ENCODE measurements around the gene NPIPB2.
"Not testable (repeated sequence)": the region's sequence is repeated elsewhere in the genome, so short reads cannot be mapped to it uniquely, and the experiment has no call there.

Gene NPIPB2

DNA sequence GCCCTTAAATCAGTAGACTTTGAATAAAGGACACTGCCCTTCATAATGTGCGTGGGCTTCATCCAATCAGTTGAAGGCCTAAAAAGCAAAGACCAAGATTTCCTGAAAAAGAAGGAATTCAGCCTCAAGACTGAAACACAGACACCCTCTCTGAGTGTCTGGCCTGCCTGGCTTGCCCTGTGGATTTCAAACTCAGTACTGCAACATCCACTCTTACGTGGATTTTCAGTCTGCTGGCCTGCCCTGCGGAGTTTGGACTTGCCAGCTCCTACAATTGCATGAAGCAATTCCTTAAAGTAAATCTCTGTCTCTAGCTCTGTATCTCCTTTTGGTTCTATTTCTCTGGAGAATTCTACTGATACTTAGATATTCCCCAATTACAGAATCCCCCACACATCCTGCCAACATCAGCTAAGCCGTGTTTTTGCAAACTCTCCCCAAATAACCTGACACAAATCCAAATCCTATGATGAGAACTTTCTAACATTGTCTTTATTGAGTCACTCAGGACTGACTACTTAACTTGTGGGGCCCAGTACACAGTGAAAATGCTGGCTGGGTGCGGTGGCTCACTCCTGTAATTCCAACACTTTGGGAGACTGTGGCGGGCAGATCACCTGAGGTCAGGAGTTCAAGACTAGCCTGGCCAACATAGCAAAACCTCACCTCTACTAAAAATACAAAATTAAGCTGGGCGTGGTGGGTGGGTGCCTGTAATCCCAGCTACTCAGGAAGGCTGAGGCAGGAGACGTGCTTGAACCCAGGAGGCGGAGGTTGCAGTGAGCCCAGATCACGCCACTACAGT, 15.9 kb upstream of the NPIPB2 start:
- DNase-seq: no peak

GRCh38 chr16:11956558-11956957, 14.7 kb upstream of the NPIPB2 start:
- no peak for DNase-seq

GRCh38 chr16:11955713-11956123, 13.9 kb upstream of the NPIPB2 start:
- peak in 1 of 2 experiments; percentile 9 for DNase-seq

DNA sequence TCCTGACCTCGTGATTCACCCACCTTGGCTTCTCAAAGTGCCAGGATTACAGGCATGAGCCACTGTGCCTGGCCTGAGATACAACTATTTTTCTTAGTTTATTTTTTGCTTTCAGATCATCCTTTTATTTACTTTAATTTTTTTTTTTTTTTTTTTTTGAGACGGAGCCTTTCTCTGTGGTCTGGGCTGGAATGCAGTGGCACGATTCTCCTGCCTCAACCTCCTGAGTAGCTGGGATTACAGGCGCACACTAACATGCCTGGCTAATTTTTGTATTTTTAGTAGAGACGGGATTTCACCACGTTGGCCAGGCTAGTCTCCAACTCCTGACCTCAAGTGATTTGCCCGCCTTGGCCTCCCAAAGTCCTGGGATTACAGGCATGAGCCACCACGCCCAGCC, 11.7 kb upstream of the NPIPB2 start:
- not testable (repeated sequence) for DNase-seq

GRCh38 chr16:11950388-11950787, 8.5 kb upstream of the NPIPB2 start:
- DNase-seq: no peak

- peak in 1 of 2 experiments; percentile 21 for DNase-seq
Observed at GRCh38 chr16:11949527-11949926, 7.7 kb upstream of the NPIPB2 start.

DNA sequence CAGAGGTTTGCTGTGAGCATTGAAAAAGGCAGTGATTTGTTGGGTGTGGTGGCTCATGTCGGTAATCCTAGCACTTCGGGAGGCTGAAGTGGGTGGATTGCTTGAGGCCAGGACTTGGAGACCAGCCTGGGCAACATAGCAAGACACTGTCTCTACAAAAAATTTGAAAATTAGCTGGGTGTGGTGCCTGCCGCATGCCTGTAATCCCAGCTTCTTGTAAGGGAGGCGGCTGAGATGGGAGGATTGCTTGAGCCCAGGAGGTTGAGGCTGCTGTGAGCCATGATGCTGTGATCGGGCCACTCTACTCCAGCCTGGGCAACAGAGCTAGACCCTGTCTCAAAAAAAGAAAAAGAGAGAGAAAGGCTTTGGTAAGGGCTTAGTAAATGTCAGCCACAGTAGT, 7.0 kb upstream of the NPIPB2 start:
- DNase-seq: no peak

GRCh38 chr16:11946433-11946832, 4.6 kb upstream of the NPIPB2 start:
- no peak for DNase-seq

GRCh38 chr16:11927350-11927749, 14.5 kb downstream of the NPIPB2 start:
- DNase-seq: not testable (repeated sequence)

- DNase-seq: not testable (repeated sequence)
Observed at GRCh38 chr16:11924046-11924445, 17.8 kb downstream of the NPIPB2 start.

- no peak for DNase-seq
Observed at GRCh38 chr16:11916524-11917285, 25.1 kb downstream of the NPIPB2 start.

- DNase-seq: peak; percentile 75 to 92
Observed at GRCh38 chr16:11915644-11916523, 26.0 kb downstream of the NPIPB2 start, which contains the start of gene GSPT1. Gene GSPT1 (minus strand): TSS chr16:11915956. CDS start chr16:11915720, 236 bp downstream.

- DNase-seq: no peak
Observed at GRCh38 chr16:11915114-11915643, 26.7 kb downstream of the NPIPB2 start.

- no peak for DNase-seq
Observed at GRCh38 chr16:11914210-11915113, 27.4 kb downstream of the NPIPB2 start.

DNA sequence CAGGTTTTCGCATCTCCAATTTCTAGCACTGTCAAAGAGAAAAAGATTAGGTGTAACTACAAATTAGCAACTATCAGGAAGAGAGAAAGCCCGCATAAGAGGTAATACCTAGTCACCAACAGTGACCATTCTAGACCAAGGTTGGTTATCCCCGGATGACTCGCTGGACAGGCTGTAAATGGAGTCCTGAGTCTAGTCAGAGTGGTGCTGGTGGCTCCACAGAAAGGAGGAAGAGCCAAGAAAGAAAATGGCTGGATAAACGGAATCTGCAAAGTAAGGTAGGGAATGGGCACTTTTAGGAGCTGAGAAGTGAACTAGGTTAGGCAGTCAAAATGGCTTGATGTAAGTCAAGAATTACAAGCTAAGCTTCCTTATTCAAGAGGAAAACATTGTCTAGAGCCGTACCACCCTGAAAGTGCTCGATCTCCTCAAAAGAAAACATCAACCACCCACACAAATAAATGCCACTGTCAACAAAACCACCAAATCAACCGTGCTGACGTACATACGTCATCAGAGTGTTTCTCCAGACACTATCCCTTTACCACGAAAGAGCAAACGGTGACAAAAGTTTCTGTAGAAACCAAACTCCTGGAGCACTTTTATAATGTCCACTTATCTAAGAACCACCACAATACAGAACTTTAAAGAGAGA, 28.3 kb downstream of the NPIPB2 start:
- no peak for DNase-seq

- no peak for DNase-seq
Observed at GRCh38 chr16:11909653-11910545, 31.9 kb downstream of the NPIPB2 start.

GRCh38 chr16:11907160-11907970, 34.5 kb downstream of the NPIPB2 start:
- no peak for DNase-seq

GRCh38 chr16:11903906-11904305, 37.9 kb downstream of the NPIPB2 start:
- no peak for DNase-seq

GRCh38 chr16:11901091-11901490, 40.8 kb downstream of the NPIPB2 start:
- DNase-seq: no peak
